Activated T-cell treated with anti-CD3 and anti-CD28 coated beads for 48 hours (primary cell): Measurements from ENCODE around the gene ABHD10.

ENCODE experiments used
- DNase-seq: peaks from one replicate; pipeline ENCODE4 v3.0.0-alpha.2; 2020; ENCODE audit warnings: low read depth

Gene ABHD10

GRCh38 chr3:112001526-112001925, 22.7 kb downstream of the ABHD10 start:
- no peak for DNase-seq

DNA sequence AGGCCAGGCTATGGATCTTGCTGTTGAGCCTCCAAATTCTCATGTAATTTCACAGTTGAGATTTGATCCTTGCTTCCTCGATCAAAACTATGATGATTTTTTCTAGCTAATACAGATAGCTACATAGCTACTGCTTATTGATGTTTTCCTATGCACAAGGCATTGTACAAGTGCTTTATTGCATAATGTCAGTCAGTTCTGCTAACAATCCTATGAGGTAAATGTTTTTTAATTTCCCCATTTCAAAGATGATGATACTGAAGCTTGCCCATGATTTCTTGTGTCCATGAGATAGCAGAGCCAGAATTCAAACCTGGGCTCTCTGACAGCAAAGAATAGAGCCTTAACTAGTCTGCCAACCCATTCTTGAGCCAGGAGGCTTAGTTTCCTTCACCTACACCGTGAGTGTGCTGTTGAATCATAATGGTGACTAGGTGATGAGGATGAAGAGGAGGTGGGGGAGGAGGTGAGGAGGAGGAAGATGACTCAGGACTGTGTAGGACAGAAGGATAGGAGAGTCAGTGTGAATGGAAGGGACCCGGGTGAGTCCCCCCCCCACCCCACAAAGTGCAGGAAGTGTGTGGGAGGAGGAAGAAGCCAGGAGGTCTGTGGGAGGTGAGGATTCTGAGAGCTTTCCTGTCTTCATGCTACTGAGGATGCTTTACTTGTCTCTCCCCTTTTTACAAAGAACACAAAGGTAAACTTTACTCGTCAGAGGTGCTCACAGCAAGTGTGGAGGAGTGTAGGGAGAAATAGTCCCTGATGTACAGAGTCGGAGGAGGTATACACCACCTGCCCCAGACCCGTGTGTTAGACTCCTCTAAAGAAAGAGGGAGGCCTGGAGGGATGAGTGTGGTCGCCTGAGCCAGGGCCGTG, 23.5 kb downstream of the ABHD10 start:
- peak; percentile 34 for DNase-seq

DNA sequence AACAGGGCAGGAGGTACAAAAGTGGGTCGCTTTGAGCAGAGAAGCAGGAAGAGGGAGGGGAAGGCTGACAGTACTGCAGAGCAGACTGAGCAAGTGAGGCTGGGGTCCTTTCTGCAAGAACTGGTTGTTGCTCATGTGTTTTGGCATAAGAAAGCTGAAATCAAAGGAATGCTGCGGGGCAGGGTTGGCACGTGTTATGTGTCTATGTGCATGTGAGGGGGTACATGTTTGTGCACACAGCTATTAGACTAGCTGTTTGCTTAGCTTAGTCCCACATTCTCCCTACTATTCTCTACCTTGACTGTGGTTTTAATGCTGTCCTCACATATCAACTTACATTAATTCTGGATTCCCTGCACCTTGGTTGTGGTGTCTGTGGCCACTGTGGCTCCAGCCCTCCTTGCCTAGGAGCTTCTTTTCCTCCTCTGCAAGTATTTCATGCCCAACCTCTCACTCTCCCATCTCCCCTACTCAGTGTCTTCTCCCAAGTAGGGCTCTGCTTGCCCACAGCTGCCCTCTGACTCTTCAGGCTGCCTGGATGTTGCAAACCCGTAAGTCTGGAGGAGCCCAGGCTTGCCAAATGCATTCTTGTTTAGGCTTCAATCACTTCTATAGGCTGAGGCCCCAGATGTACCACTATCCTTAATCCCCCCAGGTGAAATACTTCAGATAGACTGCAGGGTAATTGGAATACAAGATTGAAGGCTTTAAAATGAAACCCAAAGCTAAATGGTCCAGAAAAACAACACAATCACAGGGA, 24.7 kb downstream of the ABHD10 start:
- DNase-seq, result no peak

- no peak for DNase-seq
Measured at GRCh38 chr3:112004187-112004586, 25.4 kb downstream of the ABHD10 start.

GRCh38 chr3:112004669-112005068, 25.8 kb downstream of the ABHD10 start:
- DNase-seq, result no peak

- no peak for DNase-seq
Measured at GRCh38 chr3:112005091-112005672, 26.4 kb downstream of the ABHD10 start.

DNA sequence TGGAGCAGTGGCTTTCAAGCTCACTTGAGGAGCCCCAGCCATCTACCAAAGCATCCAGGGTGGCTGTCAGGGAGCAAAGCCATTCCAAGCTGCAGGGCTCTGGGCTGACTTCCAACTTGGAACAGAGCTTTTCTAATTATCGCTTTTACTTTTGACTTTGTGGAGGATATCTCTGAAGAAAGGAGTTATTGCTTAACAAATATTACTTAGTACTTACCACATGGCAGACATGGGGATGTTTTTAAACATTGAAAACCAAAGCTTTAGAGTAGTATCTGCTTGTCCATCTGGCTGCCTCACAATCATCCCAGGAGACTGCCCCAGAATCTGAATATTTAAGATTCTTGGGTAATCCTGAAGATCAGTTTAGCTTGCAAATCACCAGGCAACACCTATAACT, 28.8 kb downstream of the ABHD10 start:
- DNase-seq, result no peak

DNA sequence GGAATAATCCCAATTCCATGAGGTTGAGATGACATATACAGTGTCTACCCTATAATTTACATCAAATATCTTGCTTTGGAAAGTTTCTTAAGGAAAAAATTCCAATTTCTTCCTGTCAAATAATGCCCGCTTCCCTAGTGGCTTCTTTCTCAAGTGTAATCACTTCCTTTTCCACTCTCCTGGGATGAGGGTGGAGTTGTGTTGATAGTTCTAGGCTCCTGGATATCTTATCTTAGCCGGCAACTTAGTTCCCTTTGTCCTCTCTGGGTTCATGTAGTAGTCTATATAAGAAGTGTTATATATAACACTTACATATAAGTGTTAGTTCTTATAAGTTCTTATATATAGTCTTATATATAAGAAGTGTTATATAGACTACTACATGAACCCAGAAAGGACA, 30.8 kb downstream of the ABHD10 start:
- no peak for DNase-seq

DNA sequence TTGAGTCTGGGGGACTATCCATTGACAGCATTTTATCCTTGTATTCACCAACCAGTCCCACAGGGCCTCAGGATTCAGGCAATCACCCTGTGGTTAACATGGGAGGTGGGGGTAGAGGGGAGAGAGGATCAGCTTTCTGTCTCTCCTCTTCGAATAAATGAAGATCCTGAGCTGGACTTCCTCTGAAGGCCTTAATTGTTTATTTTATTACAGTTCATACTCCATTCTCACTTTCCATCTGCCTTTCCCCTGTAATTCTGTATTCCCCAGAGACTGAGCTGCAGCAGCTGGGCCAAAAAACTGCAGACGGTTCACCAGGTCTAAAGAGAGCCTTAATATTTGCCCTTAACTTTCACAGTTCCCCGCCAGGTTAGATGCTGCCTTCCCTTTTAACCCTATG, 31.8 kb downstream of the ABHD10 start:
- DNase-seq, result no peak

- no peak for DNase-seq
Measured at GRCh38 chr3:112011376-112011940, 32.6 kb downstream of the ABHD10 start.

DNA sequence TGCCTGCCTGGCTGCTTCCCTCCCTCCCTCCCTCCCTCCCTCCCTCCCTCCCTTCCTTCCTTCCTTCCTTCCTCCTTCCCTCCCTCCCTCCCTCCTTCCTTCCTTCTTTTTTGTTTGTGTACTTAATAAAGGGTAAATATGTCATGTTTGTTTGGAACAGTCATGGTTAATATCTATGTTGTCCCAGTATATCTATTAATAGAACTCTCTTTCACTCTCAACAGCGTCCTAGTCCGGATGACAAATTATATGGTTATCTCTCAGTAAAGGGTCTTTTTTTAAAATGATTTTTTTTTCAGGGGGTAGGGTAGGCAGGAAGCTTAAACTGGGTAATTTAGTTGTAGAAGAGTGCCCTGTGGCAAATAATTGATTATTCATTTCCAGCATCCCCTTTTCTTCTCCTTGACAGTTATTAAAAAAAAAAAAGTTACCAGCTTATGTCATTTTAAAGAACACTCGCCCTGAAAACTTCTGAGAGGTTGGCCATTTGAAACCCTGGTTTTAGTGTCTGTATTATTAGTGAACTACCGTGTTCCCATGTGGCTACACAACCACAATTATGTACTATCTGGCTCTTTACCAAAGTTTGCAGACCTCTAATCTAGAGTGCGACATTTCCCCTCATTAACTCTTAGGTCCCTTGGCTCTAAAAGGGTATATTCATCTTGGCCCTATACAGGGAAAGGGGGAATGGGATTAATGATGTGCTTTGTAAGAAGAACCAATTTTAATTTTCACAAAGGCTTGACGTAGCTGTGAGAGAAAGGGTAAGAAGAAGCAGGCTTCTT, 33.6 kb downstream of the ABHD10 start:
- no peak for DNase-seq

- DNase-seq, result peak; percentile 53
Measured at GRCh38 chr3:112013058-112013783, 34.4 kb downstream of the ABHD10 start.

- no peak for DNase-seq
Measured at GRCh38 chr3:112013784-112014143, 34.9 kb downstream of the ABHD10 start.

- DNase-seq, result no peak
Measured at GRCh38 chr3:112017091-112017490, 38.3 kb downstream of the ABHD10 start.

DNA sequence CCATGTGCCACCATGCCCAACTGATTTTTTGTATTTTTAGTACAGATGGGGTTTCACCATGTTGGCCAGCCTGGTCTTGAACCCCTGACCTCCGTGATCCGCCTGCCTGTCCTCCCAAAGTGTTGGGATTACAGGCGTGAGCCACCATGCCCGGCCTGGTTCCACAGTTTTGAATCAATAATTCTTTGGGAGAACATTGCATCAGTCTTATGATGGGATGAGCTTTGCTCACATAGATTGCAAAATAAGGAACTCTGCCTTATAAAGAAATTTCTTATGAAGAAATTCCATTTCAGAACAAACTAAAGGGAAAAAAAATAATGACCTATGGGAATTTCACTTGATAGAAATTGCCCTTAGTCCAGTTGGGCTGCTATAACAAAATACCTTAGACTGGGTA, 39.9 kb downstream of the ABHD10 start:
- no peak for DNase-seq

- no peak for DNase-seq
Measured at GRCh38 chr3:112019716-112020115, 40.9 kb downstream of the ABHD10 start.

GRCh38 chr3:112020674-112021085, 41.9 kb downstream of the ABHD10 start:
- no peak for DNase-seq

DNA sequence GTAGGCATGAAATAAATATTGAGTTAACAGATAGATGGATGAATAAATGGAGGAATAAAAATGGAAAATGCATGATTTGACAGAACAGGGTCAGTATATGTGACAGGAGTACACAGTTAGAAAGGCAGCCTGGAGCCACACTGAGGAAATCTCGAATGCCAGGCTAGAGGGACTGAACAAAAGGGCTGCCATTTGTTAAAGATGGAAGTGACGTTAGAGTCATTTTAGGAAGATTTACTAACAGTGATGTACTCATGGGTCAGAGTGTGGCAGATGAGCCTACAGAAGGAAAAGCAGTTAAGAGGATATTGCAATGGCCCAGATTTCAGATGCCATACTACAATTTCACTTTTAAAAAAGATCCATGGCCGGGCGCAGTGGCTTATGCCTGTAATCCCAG, 48.3 kb downstream of the ABHD10 start:
- no peak for DNase-seq

GRCh38 chr3:112027826-112028225, 49.0 kb downstream of the ABHD10 start:
- DNase-seq, result no peak

DNA sequence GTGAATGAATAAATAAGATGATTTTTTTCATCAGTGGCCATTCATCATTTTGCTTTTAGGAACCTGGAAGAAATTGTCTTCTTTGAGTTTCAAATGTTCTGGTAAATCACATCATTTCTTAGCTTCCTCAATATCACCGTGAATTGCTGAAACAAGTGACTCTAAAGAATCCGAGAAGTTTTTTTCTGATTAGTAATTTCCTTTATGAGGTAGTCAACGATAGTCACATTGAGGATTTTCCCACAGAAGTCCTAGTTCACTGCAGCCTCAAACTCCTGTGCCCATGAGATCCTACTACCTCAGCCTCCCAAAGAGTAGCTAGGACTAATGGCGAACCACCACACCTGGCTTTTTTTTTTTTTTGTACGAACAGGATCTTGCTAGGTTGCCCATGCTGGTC, 52.1 kb downstream of the ABHD10 start:
- DNase-seq, result no peak

DNA sequence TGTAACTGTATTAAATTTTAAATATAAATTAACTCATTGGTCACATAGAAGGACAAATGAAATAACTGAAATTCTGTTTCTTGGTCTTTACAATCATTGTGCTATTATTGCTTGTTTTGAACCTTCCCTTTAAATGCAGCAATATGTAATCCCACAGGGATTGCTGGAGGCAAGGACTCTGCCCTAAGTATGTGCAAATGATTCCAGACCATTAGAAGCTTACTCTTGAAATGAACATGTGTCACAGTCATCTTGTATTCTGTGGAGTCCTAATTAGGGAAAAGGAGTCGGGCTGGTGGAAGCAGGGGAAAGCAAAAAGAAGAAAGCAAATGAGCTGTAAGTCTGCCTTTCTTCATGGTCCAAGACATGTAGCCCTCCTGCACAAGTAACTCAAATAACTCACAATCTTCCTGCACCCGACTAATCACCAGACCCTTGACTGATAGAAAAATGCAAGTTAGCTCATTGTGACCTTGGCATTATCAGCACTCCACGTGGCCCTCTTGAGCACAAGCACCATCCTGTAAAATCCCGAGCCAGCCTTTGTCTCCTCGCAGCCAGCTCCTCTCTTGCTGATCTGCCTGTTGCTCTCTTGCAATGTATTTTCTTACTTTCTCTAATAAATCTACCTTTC, 53.4 kb downstream of the ABHD10 start:
- no peak for DNase-seq
